ENCODE measurements around the gene SNW1. TPM values are rescaled to one million over a fixed set of nuclear protein-coding genes. Genes with fewer than 3 reads are reported as not detected.

The SNW1 gene
- total RNA-seq, 2 donors from 2014 or later: 45.6 to 46.3 TPM

GRCh38 chr14:77722301-77722700, 38.7 kb downstream of the SNW1 start:
- Histone ChIP-seq H3K27me3 (replicated peaks; ENCODE audit: insufficient read depth) (no peaks in the 10 kb centered on the region), H3K4me3 (no peak overlapping the region), H3K9me3 (no peaks in the 10 kb centered on the region), H3K27ac (no peak overlapping the region), H3K4me1 (replicated peaks) (no peaks in the 10 kb centered on the region), H3K36me3 (peaks cover 0 to 4% of the 10 kb centered on the region in 2 donors)
- DNase-seq (ENCODE audit: low spot score): no peak
- no peak for TF ChIP-seq POLR2AphosphoS5 (IDR thresholded peaks at IDR 0.05)
- no peak for TF ChIP-seq POLR2A (IDR thresholded peaks at IDR 0.05)
- TF ChIP-seq CTCF (IDR thresholded peaks at IDR 0.05): no peak
- intact Hi-C loops (cut with DNase I): no loop called here
- WGBS: 99% methylated on average over 3 of the region's 3 CpGs

GRCh38 chr14:77721437-77721836, 39.5 kb downstream of the SNW1 start:
- no peak overlapping the region for H3K27ac ChIP-seq
- WGBS: 93% methylated on average over 5 of the region's 5 CpGs
- peaks cover 0 to 4% of the 10 kb centered on the region in 2 donors for H3K36me3 ChIP-seq

GRCh38 chr14:77717608-77718305, 43.2 kb downstream of the SNW1 start:
- intact Hi-C loops (cut with DNase I): no loop called here
- WGBS: 83% methylated on average over 5 of the region's 5 CpGs
- no peak for TF ChIP-seq POLR2AphosphoS5 (IDR thresholded peaks at IDR 0.05)
- TF ChIP-seq CTCF (IDR thresholded peaks at IDR 0.05): no peak
- no peak for TF ChIP-seq POLR2A (IDR thresholded peaks at IDR 0.05)

More at GRCh38 chr14:77721437-77721836, 39.5 kb downstream of the SNW1 start:
- no peaks in the 10 kb centered on the region for H3K27me3 ChIP-seq (replicated peaks; ENCODE audit: insufficient read depth)
- H3K4me1 ChIP-seq (replicated peaks): no peaks in the 10 kb centered on the region
- no peak for DNase-seq (ENCODE audit: low spot score)
- H3K4me3 ChIP-seq: no peak overlapping the region
- H3K9me3 ChIP-seq: no peaks in the 10 kb centered on the region
- intact Hi-C loops (cut with DNase I): no loop called here
- TF ChIP-seq POLR2A (IDR thresholded peaks at IDR 0.05) (no peak), CTCF (IDR thresholded peaks at IDR 0.05) (no peak), POLR2AphosphoS5 (IDR thresholded peaks at IDR 0.05) (no peak)

GRCh38 chr14:77714926-77715325, 46.0 kb downstream of the SNW1 start:
- intact Hi-C loops (cut with DNase I): no loop called here
- no peak for DNase-seq (ENCODE audit: low spot score)
- no peak overlapping the region for H3K27ac ChIP-seq
- H3K4me3 ChIP-seq: no peak overlapping the region
- TF ChIP-seq POLR2AphosphoS5 (IDR thresholded peaks at IDR 0.05) (no peak), POLR2A (IDR thresholded peaks at IDR 0.05) (no peak), CTCF (IDR thresholded peaks at IDR 0.05) (no peak)
- no peaks in the 10 kb centered on the region for H3K4me1 ChIP-seq (replicated peaks)
- no peaks in the 10 kb centered on the region for H3K9me3 ChIP-seq
- no peaks in the 10 kb centered on the region for H3K27me3 ChIP-seq (replicated peaks; ENCODE audit: insufficient read depth)
- 93% methylated on average over 6 of the region's 6 CpGs for WGBS
- H3K36me3 ChIP-seq: no peaks in the 10 kb centered on the region

More at GRCh38 chr14:77717608-77718305, 43.2 kb downstream of the SNW1 start:
- no peaks in the 10 kb centered on the region for H3K27me3 ChIP-seq (replicated peaks; ENCODE audit: insufficient read depth)
- H3K9me3 ChIP-seq: no peaks in the 10 kb centered on the region
- no peaks in the 10 kb centered on the region for H3K4me1 ChIP-seq (replicated peaks)
- no peak for DNase-seq (ENCODE audit: low spot score)
- H3K36me3 ChIP-seq: peaks cover 0 to 4% of the 10 kb centered on the region in 2 donors
- H3K27ac ChIP-seq: no peak overlapping the region
- H3K4me3 ChIP-seq: no peak overlapping the region

GRCh38 chr14:77710364-77710763, 50.6 kb downstream of the SNW1 start:
- WGBS: 84% methylated on average over 2 of the region's 2 CpGs
- no peaks in the 10 kb centered on the region for H3K27me3 ChIP-seq (replicated peaks; ENCODE audit: insufficient read depth)
- H3K4me1 ChIP-seq (replicated peaks): no peaks in the 10 kb centered on the region
- H3K36me3 ChIP-seq: no peaks in the 10 kb centered on the region
- intact Hi-C loops (cut with DNase I): no loop called here
- no peaks in the 10 kb centered on the region for H3K9me3 ChIP-seq
- no peak overlapping the region for H3K27ac ChIP-seq
- no peak overlapping the region for H3K4me3 ChIP-seq
- DNase-seq (ENCODE audit: low spot score): no peak
- no peak for TF ChIP-seq POLR2A (IDR thresholded peaks at IDR 0.05)
- no peak for TF ChIP-seq POLR2AphosphoS5 (IDR thresholded peaks at IDR 0.05)
- no peak for TF ChIP-seq CTCF (IDR thresholded peaks at IDR 0.05)
